GM19438 (cell line): ENCODE results near the gene GK.
"Not testable (repeated sequence)": the region's sequence is repeated elsewhere in the genome, so short reads cannot be mapped to it uniquely, and the experiment has no call there.

Experiments
- ATAC-seq: cut with Tn5 transposase; IDR thresholded peaks from one replicate; pipeline ENCODE4 v1.9.1; 2021; ENCODE audit warnings: low read depth; ENCODE audit not compliant: unreplicated experiment

GK gene

DNA sequence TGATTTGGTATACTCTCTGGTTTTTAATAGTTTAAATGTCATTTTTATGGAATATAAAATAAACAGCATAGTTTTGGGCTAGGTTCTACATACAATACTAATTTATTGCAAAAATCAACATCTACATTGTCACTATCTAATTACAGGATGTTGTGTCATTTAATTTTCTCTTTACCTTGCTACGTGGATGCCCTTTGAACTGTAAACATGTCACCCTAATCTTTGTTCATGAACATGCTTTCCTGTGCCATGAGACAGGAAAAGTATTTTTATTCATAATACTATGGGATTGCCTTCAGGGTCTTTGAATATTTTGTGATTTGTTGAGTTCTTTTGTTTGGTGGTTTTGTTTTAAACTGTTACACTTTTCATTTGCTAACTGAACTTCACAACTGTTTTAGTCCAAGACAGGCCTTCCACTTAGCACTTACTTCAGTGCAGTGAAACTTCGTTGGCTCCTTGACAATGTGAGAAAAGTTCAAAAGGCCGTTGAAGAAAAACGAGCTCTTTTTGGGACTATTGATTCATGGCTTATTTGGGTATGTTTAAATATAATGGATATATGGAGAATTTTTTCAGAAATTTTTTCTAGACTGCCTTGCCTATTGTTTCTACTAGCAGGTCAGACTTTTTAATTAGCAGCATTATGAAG, 40.9 kb downstream of the GK start:
- no peak for ATAC-seq

DNA sequence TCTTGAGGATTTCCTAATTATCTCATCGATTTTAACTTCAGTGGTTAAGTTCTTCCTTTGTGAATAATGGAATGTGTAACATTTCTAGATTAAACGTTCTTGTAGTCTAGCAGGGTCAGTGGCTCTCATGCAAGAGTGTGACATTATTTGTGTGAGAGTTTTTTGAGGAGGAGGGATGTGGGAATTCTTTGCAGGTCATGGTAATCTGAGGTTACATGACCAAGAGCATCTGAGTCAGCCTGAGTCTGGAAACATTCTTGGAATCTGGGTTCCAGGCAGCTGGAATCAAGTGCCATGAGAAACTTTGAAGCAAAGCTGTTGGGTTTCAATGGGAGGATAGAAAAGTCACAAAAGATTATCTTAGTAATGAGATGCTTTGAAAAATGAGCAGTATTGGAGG, 49.5 kb downstream of the GK start:
- ATAC-seq, result no peak

DNA sequence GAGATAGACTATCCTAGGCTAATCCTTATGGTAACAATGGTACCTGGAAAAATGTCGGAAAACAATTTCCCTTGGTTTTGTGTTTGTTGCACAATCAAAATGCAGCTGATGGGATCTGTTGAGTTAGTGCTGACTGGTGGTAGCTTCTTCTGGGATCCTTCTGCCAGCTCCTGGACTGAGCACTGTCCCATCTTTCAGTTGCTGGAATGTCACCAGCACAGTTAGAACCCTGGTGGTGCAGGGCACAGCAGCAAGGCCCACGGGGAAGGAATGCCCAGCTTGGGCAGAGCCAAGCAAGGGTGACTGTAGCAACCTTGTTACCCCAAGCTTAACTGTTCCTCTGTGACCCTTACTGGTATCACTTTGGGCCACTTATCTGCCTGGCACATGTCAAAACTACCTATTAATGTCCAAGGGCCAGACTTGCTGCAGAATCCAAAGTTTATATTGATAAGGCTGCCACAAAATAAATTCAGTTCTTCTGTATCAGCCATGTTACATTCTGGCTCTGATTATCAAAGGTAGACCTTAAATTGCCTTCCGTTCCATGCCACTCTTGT, 53.1 kb downstream of the GK start:
- no peak for ATAC-seq

DNA sequence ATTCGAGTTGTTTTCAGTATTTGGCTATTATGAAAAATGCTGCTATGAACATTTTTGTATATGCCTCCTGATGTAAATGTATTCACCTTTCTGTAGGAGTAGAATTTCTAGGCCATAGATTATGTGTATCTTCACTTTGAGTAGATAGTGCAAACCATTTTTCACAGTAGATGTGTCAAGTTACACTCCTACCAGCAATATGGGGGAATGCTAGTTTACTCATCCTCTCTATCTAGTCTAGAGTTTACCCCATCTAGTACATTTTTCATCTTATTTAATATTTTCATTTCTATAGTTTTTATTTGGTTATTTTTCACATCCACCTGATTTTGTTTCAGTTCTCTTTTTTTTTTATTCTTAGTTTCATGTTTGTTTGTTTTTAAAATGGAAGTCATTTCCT, 59.0 kb downstream of the GK start:
- no peak for ATAC-seq

DNA sequence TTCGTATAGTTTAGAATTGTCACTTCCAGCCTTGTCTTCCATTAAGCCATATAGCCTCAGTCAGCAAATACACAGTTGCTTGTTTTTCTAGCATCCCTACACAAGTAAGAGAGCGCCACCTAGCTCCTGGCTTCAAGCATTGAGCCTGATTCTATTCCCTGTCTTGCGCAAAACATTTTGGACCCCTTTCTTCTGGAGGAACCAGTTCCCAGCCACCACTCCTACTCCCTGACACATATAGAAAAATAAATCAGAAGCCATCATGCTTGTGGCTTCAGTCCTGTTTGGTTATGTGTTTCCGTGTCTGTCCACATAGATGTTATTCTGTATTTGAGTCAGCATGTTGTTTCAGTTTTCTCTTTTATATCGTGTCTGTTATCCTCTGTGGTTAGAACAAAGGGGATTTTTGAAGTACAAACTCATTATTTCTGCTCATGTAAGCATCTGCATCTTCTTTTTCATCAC, 59.9 kb downstream of the GK start:
- peak; percentile 95 for ATAC-seq

DNA sequence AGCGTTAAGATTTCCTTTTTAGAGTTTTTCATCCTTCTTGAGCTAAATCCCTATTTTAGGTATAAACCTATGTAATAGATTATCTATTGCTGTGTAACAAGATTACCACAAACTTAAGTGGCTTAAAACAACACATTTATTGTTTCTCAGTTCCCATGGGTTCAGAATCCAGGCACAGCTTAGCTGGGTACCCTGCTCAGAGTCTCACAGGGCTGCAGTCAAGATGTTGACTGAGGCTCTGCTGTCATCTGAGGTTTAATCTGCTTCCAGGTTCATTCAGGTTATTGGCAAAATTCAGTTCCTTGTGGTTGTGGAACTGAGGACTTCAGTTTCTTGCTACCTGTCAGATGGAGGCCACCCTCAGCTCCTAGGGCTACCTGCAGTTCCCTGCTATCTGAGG, 60.9 kb downstream of the GK start:
- ATAC-seq, result no peak

DNA sequence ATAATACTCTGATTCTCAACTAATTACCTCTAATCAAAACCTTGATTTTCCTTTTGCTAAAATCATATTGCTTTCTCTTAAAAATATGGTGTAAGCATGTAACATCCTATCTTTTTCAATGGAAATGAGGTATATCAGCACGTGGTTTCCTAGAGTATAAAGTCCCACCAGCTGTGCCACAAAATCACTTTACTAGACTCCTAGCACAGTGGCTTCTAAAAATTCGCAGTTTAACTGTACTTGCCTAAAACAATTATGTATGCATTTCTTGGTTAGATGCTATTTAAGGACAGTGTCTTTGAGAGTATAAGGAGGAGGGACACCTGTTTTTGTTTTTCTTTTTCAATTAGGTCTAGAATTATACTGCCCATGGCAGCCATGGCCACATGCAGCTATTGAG, 62.8 kb downstream of the GK start:
- no peak for ATAC-seq

DNA sequence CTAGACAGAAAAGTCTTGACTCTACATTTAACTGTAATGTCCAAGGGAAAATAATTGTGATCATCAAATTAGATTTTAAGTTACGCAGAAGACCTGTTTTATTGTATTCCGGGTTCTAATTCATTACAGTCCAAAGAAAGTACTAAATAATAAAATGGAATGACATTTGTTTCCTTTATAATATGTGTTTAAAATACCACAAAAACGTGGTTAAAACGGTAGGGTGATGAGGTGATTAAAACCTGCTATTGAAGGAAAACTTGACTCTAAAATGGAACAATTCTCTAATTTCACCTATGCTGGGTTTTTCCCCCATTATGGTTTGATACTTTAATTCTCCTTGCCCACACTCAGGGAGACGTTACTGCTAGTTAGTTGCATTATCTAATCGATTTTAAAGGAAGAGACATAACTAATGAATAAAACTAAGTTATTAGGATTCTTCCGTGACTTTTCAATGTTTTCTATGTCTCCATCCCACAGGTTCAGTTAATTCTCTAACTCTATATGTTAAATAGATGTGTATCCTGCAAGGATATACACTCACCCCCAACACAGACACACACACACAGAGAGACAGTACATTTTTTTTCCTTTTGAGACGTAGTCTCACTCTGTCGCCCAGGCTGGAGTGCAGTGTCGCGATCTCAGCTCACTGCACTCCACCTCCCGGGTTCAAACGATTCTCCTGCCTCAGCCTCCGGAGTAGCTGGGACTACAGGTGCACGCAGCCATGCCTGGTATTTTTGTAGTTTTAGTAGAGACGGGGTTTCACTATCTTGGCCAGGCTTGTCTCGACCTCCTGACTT, 80.8 kb downstream of the GK start:
- no peak for ATAC-seq

DNA sequence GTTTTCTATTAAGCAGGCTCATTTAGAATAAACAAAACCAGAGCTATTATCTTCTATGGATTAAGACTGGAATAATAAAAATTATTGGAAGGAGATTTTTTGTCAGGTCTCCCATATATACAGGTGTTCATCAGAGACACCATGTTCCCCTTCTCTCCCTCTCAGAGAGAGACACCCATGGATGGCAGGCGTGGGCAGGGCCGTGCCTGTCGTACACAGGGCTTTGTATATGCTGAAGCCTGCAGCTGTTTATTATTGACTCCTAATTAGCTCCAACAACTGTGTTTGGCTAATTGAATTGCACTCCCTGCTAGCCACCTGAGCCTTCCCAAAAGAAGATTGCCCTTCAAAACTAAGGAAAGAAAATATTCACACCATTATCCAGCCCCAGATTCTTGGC, 81.6 kb downstream of the GK start:
- ATAC-seq, result no peak

DNA sequence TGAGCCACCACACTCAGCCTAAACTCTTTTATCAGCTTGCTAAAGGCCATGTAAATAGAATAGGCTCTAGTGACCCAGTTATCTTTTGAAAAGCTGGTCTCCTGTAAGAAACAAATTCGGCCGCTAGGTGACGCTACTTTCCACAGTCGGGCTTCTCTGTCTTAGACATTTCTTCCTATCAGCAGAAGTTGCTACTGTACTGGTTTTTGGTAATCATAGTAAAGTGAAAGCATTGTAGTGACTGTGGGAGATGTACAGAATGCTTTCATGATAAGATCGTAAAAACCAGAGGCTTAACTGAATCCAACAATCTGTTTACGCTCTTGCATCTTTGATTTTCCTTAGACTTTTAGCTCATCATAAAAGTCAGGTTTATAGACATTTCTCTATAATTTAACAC, 82.6 kb downstream of the GK start:
- ATAC-seq, result peak; percentile 86

DNA sequence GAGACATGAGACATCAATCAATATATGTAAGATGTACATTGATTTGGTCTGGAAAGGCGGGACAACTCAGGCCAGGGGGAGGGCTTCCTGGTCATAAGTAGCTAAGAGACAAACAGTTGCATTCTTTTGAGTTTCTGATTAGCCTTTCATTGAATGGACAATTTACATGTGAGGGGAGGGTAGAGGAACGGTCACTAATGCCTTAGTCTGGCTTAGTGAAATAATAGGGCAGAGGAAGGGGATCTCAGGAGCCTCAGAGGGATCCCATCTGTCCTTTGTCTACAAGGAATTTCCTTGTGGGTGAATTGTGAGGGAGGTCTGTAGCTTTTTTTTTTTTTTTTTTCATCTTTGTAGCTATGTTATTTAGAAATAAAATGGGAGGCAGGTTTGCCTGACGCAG, 88.3 kb downstream of the GK start:
- ATAC-seq, result no peak

DNA sequence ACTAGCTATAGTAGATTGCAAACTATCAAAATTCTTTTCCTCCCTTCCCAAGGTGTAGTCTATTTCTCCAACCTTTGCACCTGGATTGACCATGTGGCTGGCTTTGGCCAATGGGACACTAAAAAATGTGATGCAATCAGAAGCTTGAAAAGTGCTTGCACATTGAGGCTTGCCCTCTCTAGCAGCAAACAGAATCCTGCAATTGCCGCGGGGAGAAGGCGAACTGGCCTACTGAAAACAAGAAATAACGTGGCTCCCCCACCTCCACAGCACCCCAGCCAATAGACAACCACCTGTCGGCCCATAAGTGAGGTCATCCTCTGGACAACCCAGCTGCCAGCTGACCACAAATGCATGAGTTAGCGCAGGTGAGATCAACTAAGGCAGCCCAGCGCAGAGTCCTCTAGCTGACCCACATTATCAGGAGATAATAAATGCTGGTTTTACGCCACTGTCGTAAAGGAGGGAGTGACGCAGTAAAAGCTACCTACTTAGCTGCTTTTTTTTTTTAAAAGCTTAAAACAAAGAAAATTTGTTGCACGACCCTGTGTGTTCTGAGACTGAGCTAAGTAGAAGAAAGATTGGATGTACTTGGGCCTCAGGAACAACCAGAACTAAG, 95.2 kb downstream of the GK start:
- ATAC-seq, result no peak

DNA sequence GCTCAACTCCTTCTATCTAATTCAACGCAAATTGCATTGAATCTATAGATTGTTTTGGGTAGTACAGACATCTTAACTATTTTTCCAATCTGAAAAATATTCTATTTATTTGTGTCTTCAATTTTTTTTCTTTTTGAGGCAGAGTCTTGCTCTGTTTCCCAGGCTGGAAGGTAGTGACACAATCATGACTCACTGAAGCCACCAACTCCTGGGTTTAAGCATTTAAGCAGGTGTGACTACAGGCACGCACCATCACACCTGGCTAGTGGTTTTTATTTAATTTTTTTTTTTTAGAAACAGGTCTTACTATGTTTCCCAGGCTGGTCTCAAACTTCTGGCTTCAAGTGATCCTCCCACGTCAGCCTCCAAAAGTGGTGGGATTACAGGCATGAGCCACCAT, 98.3 kb downstream of the GK start:
- ATAC-seq, result no peak

DNA sequence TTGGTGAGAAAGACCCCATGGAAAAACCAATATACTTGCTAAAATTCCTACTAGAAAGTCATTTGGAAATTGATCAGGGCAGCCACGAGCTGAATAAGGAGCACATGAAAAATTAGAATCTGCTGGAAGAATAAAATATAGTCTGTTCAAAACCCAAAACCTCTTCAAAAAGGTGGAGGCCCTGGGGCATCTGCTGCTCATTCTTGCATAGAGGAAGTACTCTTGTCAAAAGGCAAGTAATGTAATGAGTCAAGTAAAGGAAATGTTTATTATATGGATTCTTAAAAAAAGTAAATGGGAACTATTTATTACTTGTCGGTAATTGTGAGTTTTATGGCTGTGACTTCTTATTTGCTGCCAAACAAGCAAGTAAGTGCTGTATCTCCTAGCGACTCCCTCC, 109.5 kb downstream of the GK start:
- no peak for ATAC-seq

DNA sequence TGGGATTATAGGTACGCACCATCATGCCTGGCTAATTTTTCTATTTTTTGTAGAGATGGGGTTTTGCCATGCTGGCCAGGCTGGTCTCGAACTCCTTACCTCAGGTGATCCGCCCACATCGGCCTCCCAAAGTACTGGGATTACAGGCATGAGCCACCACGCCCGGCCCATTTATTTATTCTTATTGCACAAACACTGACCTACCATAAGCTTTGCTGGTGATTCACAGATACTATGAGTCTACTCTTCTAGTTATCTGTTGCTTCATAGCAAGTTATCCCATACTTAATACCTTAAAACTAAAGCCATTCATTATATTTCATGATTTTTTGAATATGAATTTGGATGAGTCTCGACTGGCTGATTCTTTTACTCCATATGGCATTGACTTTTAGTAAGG, 120.5 kb downstream of the GK start:
- not testable (repeated sequence) for ATAC-seq

DNA sequence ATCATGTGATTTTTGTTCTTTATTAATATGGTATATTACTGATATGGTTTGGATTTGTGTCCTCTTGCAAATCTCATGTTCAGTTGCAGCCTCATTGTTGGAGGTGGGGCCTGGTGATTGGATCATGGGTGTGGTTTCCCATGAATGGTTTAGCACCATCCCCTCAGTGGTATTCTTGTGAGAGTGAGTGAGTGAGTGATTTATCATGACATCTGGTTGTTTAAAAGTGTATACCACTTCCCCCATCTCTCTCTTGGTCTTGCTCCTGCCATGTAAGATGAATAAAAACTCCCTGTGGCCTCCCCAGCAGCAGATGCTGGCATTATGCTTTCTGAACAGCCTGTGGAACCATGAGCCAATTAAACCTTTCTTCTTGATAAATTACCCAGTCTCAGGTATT, 124.4 kb downstream of the GK start:
- ATAC-seq, result no peak

DNA sequence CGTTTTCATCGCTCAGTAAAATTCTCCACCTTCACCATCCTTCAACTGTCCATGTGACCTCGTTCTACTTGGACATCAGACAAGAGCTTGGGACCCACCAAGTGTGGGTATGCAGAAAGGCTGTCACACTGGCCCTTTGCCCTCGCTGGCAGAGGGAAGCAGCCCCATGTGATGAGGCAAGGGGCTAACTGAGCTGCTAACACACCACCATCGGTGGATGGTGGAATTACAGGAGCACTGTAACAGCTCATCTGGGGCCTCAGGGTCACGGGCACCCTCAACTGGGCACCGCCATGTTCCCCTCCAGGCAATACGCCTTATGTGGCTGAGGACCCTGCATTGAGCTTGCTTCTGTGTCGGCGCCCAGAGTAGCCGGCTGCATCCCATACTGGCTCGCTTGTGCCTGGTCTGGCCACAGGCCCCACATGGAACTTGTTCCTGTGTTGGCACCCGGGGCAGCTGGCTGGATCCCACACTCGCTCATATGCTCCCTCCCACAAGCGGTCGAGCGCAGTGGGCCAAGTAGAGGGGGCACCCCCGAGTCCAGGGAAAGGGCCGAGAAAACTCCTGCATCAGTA, 126.3 kb downstream of the GK start:
- no peak for ATAC-seq
